HepG2 (cell line): ENCODE data around the gene NHERF2. TPM values are rescaled to one million over a fixed set of nuclear protein-coding genes. Genes with fewer than 3 reads are reported as not detected.
A peak's percentile ranks its signal among the peaks of the same experiment; 100 is the strongest.

Source experiments
- ATAC-seq: fragments of 200-7000 bp; cut with Tn5 transposase; 3 replicates; pipeline ENCODE4 v1.9.1; 2020; ENCODE audit warnings: mild to moderate bottlenecking, moderate library complexity
- BruUV-seq: library from RNA; stranded (reverse); fragments of 400-500 nt; replicated peaks from 2 replicates; lab custom pipeline; 2021; lab: Mats Ljungman, UMichigan
- CTCF ChIA-PET: fragments of 300-600 bp; formaldehyde crosslinking; extraction: SDS; loops from one replicate; lab custom pipeline; 2021; ENCODE audit warnings: low total read pairs, inconsistent platforms, low intra/inter-chr PET ratio; lab: Yijun Ruan, JAX
- POLR2A ChIA-PET: fragments of 350-600 bp; sonication (Branson Sonifier 250); formaldehyde crosslinking; loops from one replicate; lab custom pipeline; 2020; ENCODE audit warnings: antibody characterized with exemption, inconsistent platforms; lab: Yijun Ruan, JAX
- DNase-seq: peaks from one replicate; pipeline ENCODE4 v3.0.0-alpha.2; 2015; ENCODE audit warnings: low spot score
- FAIRE-seq: peaks from 3 replicates; lab custom pipeline; 2011; peaks lifted over from hg19 to GRCh38; lab: Jason Lieb, UNC
- H2AFZ ChIP-seq: one replicate; pipeline ENCODE4 v1.6.1; 2011; ENCODE audit warnings: low read length, inconsistent platforms
- H3K27ac ChIP-seq: fragments of 300-600 bp; 3 replicates; pipeline ENCODE4 v1.8.0; 2011; ENCODE audit warnings: mixed run types, mild to moderate bottlenecking, mixed read lengths, low read length, inconsistent platforms; ENCODE audit not compliant: insufficient read depth; ENCODE audit errors: extremely low read length
- H3K27me3 ChIP-seq, 2 experiments: fragments of 200-600 bp in 1 of 2; 2 replicates in 1 of 2; 3 replicates in 1 of 2; pipeline versions ENCODE4 v1.6.0 to v1.8.0; 2011; ENCODE audit warnings: low read length in 2 of 2, mild to moderate bottlenecking in 2 of 2, moderate library complexity in 2 of 2, inconsistent platforms in 1 of 2; ENCODE audit not compliant: insufficient read depth in 2 of 2, control insufficient read depth in 1 of 2
- H3K36me3 ChIP-seq, 2 experiments: fragments of 200-600 bp in 1 of 2; replicated peaks in 1 of 2; 2 replicates in 1 of 2; 3 replicates in 1 of 2; pipeline versions ENCODE4 v1.5.1 to v1.8.0; 2011; ENCODE audit warnings: low read length in 2 of 2, inconsistent platforms in 1 of 2; ENCODE audit not compliant: insufficient read depth in 2 of 2, control insufficient read depth in 1 of 2
- H3K4me1 ChIP-seq: 2 replicates; pipeline ENCODE4 v1.5.1; 2012; ENCODE audit warnings: low read length, inconsistent platforms; ENCODE audit not compliant: insufficient read depth
- H3K4me2 ChIP-seq: 2 replicates; pipeline ENCODE4 v1.6.0; 2011; ENCODE audit warnings: low read depth, low read length, inconsistent platforms
- H3K4me3 ChIP-seq, 3 experiments: fragments of 200-600 bp in 1 of 3; sonication (generic), shearing (Covaris generic) in 1 of 3; replicated peaks in 1 of 3; 2 replicates each; pipeline ENCODE4 v1.5.1; 2011 to 2016; ENCODE audit warnings: low read length in 3 of 3, inconsistent platforms in 2 of 3, low read depth in 2 of 3, mild to moderate bottlenecking in 2 of 3, control low read depth in 1 of 3, mixed read lengths in 1 of 3; ENCODE audit not compliant: insufficient read depth in 1 of 3
- H3K79me2 ChIP-seq: one replicate; pipeline ENCODE4 v1.6.1; 2011; ENCODE audit warnings: low read length, inconsistent platforms; ENCODE audit not compliant: insufficient read depth
- H3K9ac ChIP-seq: 2 replicates; pipeline ENCODE4 v1.6.0; 2011; ENCODE audit warnings: mild to moderate bottlenecking, low read depth, low read length, inconsistent platforms; ENCODE audit not compliant: insufficient read depth
- H3K9me3 ChIP-seq: 2 replicates; pipeline ENCODE4 v1.5.1; 2012; ENCODE audit warnings: mild to moderate bottlenecking, low read length
- H4K20me1 ChIP-seq: 2 replicates; pipeline ENCODE4 v1.6.0; 2011; ENCODE audit warnings: inconsistent platforms, mild to moderate bottlenecking, low read length, moderate library complexity; ENCODE audit not compliant: insufficient read depth
- AGO1 ChIP-seq: fragments of 200-400 bp; formaldehyde crosslinking; IDR thresholded peaks from 2 replicates; pipeline ENCODE4 v1.6.1; 2017; ENCODE audit warnings: mild to moderate bottlenecking, low read depth, low read length, moderate library complexity; ENCODE audit not compliant: poor library complexity, severe bottlenecking
- AGO2 ChIP-seq: fragments of 200-400 bp; formaldehyde crosslinking; optimal IDR thresholded peaks from 2 replicates; pipeline ENCODE3; 2017; ENCODE audit warnings: mild to moderate bottlenecking, low read depth, low read length, moderate library complexity
- AKAP8 ChIP-seq: sonication (generic); formaldehyde crosslinking; IDR thresholded peaks from 2 replicates; pipeline ENCODE4 v1.5.1; 2020; ENCODE audit warnings: mild to moderate bottlenecking, missing genetic modification reagents
- CSRNP2 ChIP-seq: sonication (generic); formaldehyde crosslinking; conservative IDR thresholded peaks from 2 replicates; pipeline ENCODE4 v1.8.0; 2022; ENCODE audit warnings: low read depth, missing genetic modification reagents
- E2F1 ChIP-seq: sonication (generic); formaldehyde crosslinking; IDR thresholded peaks from 2 replicates; pipeline ENCODE4 v1.5.0; 2020; ENCODE audit warnings: missing genetic modification reagents
- HES4 ChIP-seq: sonication (generic); formaldehyde crosslinking; IDR thresholded peaks from 2 replicates; pipeline ENCODE4 v1.9.0; 2021; ENCODE audit warnings: mild to moderate bottlenecking, missing genetic modification reagents, borderline replicate concordance
- HNRNPLL ChIP-seq: fragments of 200-400 bp; formaldehyde crosslinking; IDR thresholded peaks from 2 replicates; pipeline ENCODE4 v1.6.1; 2017; ENCODE audit warnings: mild to moderate bottlenecking, low read depth, low read length; ENCODE audit not compliant: poor library complexity, severe bottlenecking
- KDM2A ChIP-seq: sonication (generic); formaldehyde crosslinking; IDR thresholded peaks from 2 replicates; pipeline ENCODE4 v1.4.0; 2020; ENCODE audit warnings: low read depth, missing genetic modification reagents, borderline replicate concordance
- KDM3A ChIP-seq: IDR thresholded peaks from 2 replicates; pipeline ENCODE4 v1.6.1; 2018; ENCODE audit warnings: low read depth, missing compliant biosample characterization
- KLF13 ChIP-seq: sonication (generic); formaldehyde crosslinking; IDR thresholded peaks from 2 replicates; pipeline ENCODE4 v1.4.0; 2020; ENCODE audit warnings: mild to moderate bottlenecking, missing genetic modification reagents
- ONECUT2 ChIP-seq: sonication (generic); formaldehyde crosslinking; IDR thresholded peaks from 2 replicates; pipeline ENCODE4 v1.4.0; 2020; ENCODE audit warnings: missing genetic modification reagents
- POLR2A ChIP-seq, 2 experiments: IDR thresholded peaks; 2 replicates each; pipeline ENCODE4 v1.6.1; 2011; ENCODE audit warnings: low read depth in 2 of 2, low read length in 2 of 2, mild to moderate bottlenecking in 1 of 2, moderate library complexity in 1 of 2; ENCODE audit not compliant: insufficient read depth in 1 of 2
- RBFOX2 ChIP-seq: fragments of 200-400 bp; formaldehyde crosslinking; IDR thresholded peaks from 2 replicates; pipeline ENCODE4 v1.6.1; 2017; ENCODE audit warnings: low read depth, mild to moderate bottlenecking, low read length
- SMARCC2 ChIP-seq: fragments of 450-650 bp; IDR thresholded peaks from 2 replicates; pipeline ENCODE4 v1.6.1; 2017; ENCODE audit warnings: antibody characterized with exemption, mild to moderate bottlenecking
- TBP ChIP-seq: sonication (generic); formaldehyde crosslinking; IDR thresholded peaks from 2 replicates; pipeline ENCODE4 v1.5.0; 2020; ENCODE audit warnings: missing genetic modification reagents
- ZBTB33 ChIP-seq: sonication (generic); formaldehyde crosslinking; IDR thresholded peaks from 2 replicates; pipeline ENCODE4 v1.4.0; 2020; ENCODE audit warnings: missing genetic modification reagents
- ZBTB7A ChIP-seq: sonication (generic); formaldehyde crosslinking; IDR thresholded peaks from 2 replicates; pipeline ENCODE4 v1.8.0; 2022; ENCODE audit warnings: mild to moderate bottlenecking, missing genetic modification reagents
- ZC3H13 ChIP-seq: sonication (generic); formaldehyde crosslinking; IDR thresholded peaks from 2 replicates; pipeline ENCODE4 v1.8.1; 2023; ENCODE audit warnings: mild to moderate bottlenecking, missing genetic modification reagents, moderate library complexity
- ZNF225 ChIP-seq: sonication (generic); formaldehyde crosslinking; IDR thresholded peaks from 2 replicates; pipeline ENCODE4 v1.4.0; 2020; ENCODE audit warnings: mild to moderate bottlenecking, missing genetic modification reagents
- ZNF253 ChIP-seq: sonication (generic); formaldehyde crosslinking; IDR thresholded peaks from 2 replicates; pipeline ENCODE4 v1.8.0; 2022; ENCODE audit warnings: mild to moderate bottlenecking, missing genetic modification reagents, borderline replicate concordance
- WGBS: methylation state at CpG from one replicate; pipeline ENCODE4 v1.1.6; 2017; ENCODE audit warnings: low lambda C conversion rate; 5-methylcytosine and 5-hydroxymethylcytosine counted together
- in situ Hi-C: cut with HindIII; loops from 2 replicates; pipeline ENCODE4 v1.10.0; 2017; ENCODE audit warnings: low pct_unique_long_range_greater_than_20kb; ENCODE audit not compliant: extremely low pct_ligation_motif_present
- intact Hi-C: fragments of 100-400 bp; cut with micrococcal nuclease; formaldehyde crosslinking; loops from one replicate; pipeline ENCODE4 v1.10.0; 2022; ENCODE audit not compliant: unreplicated experiment
- polyA plus RNA-seq, 8 experiments: library from polyadenylated mRNA; depleted of rRNA in 3 of 8; stranded (reverse) in 7 of 8; unstranded in 1 of 8; fragments of >200 nt; fragmentation: Illumina TruSeq in 4 of 8; extraction: Trizol in 4 of 8; gene quantifications; 2 replicates each; pipeline versions ENCODE4 v1.2.1 to v1.2.3, GENCODE V29; 2011 to 2016; ENCODE audit warnings: low read depth in 4 of 8, missing spikeins in 1 of 8, mixed read lengths in 1 of 8; ENCODE audit not compliant: insufficient read depth in 1 of 8
- total RNA-seq, 5 experiments: library from RNA; depleted of rRNA; stranded (reverse); fragments of >200 nt; fragmentation: Illumina TruSeq; extraction: Trizol; gene quantifications; 2 replicates each; pipeline ENCODE4 v1.2.3, GENCODE V29; 2016; ENCODE audit warnings: low read depth in 1 of 5

The NHERF2 gene
- total and polyA plus RNA-seq, 2 of the 13 experiments (the other 11 are each of a cell fraction or from before 2014, with no cell fraction given), result 23.7 to 39.3 TPM

- Histone ChIP-seq H3K4me1 (peaks cover 65% of the 10 kb centered on the region), H3K27ac (peak overlapping the region; percentile 86), H4K20me1 (no peaks in the 10 kb centered on the region), H2AFZ (no peak overlapping the region), H3K27me3 (no peaks in the 10 kb centered on the region), H3K36me3 (peaks cover 4 to 6% of the 10 kb centered on the region in 2 experiments), H3K79me2 (peaks cover 2% of the 10 kb centered on the region), H3K9me3 (no peaks in the 10 kb centered on the region), H3K9ac (peak overlapping the region; percentile 26; the same call in 1 of the 2 replicates), H3K4me3 (no peak overlapping the region; a peak in 1 of 6 replicates), H3K4me2 (no peak overlapping the region; the same call in 1 of the 2 replicates)
- 83% methylated on average over 3 of the region's 20 CpGs for WGBS
- POLR2A ChIA-PET, result interaction anchor here (2.2 to 4.8 kb wide), 3 partner anchors 16 to 114 kb away, joined by 9 to 62 read pairs (median 15); partner anchors contain the start of genes NHERF2, RPS2 and TRAF7
- BruUV-seq, result no TSS peak
- CTCF ChIA-PET, result no interaction called here
- DNase-seq (no peak), FAIRE-seq (no peak), ATAC-seq (no peak)
- intact Hi-C loops, result no loop called here
- in situ Hi-C loops, result no loop called here
- no peak for TF ChIP-seq KDM2A (CRISPR knock-in tag)
- no peak for TF ChIP-seq HNRNPLL
- TF ChIP-seq ZNF225, result no peak
- no peak for TF ChIP-seq KDM3A (CRISPR knock-in tag)
- TF ChIP-seq RBFOX2, result peak; percentile 60
- no peak for TF ChIP-seq SMARCC2
- TF ChIP-seq ZNF253 (CRISPR knock-in tag), result no peak
- no peak for TF ChIP-seq TBP
- peak; percentile 76 for TF ChIP-seq AGO2
- TF ChIP-seq AGO1, result peak; percentile 69
- no peak for TF ChIP-seq ZC3H13 (CRISPR knock-in tag)
- no peak for TF ChIP-seq E2F1 (CRISPR knock-in tag)
- TF ChIP-seq ZBTB33, result peak; percentile 52; the same call in 1 of the 2 replicates
- 0 out of 2 replicates have a peak, but pooled peaks have one; percentile 26 for TF ChIP-seq HES4
- 0 out of 2 replicates have a peak, but pooled peaks have one; percentile 44 for TF ChIP-seq ZBTB7A
- TF ChIP-seq ONECUT2 (CRISPR knock-in tag), result no peak
- TF ChIP-seq POLR2A (IDR thresholded peaks at IDR 0.05; ENCODE audit: insufficient read depth in 1 of 2, low read depth in 2 of 2, low read length in 2 of 2), result 0 out of 4 replicates have a peak, but pooled peaks of 1 of the 2 experiments have one; percentile 22
- no peak for TF ChIP-seq KLF13
- 0 out of 2 replicates have a peak, but pooled peaks have one; percentile 33 for TF ChIP-seq AKAP8 (CRISPR knock-in tag)
- no peak for TF ChIP-seq CSRNP2 (CRISPR knock-in tag)
Observed at GRCh38 chr16:2040787-2041522, 14.3 kb downstream of the NHERF2 start.
